ENCODE measurements around the gene TBX18. TPM values are rescaled to one million over a fixed set of nuclear protein-coding genes. Genes with fewer than 3 reads are reported as not detected.

TBX18 gene
- total RNA-seq (1 to 10 TPM; 1.7 to 9.1 (median 2.8) TPM), polyA plus RNA-seq (1 to 10 TPM; 2.3 to 5.0 TPM)
- long read RNA-seq, donor 1, partial matches to known transcripts: 0 of 1 reads
- long read RNA-seq, donor 1, other reads (novel, unspliced or antisense): 1 of 1 reads
- long read RNA-seq, donor 2, partial matches to known transcripts: 0 of 2 reads
- long read RNA-seq, donor 2, other reads (novel, unspliced or antisense): 2 of 2 reads
- long read RNA-seq, donor 3, partial matches to known transcripts: 0 of 2 reads
- long read RNA-seq, donor 3, other reads (novel, unspliced or antisense): 2 of 2 reads

- 1% methylated on average over 42 of the region's 42 CpGs for WGBS, 2 donors
- no peak for TF ChIP-seq CTCF (IDR thresholded peaks at IDR 0.05)
- H3K9me3 ChIP-seq: no peaks in the 10 kb centered on the region
- DNase-seq: peak; percentile 87 to 88
- H3K4me3 ChIP-seq: peak within 1 kb of the TSS; percentile 48 to 66 (median 58)
- H3K27me3 ChIP-seq: peaks cover 9 to 100% (median 95%) of the 10 kb centered on the region in 7 donors
- H3K4me1 ChIP-seq: peaks cover 0 to 15% (median 5%) of the 10 kb centered on the region in 9 donors
- peak; percentile 88 to 95 (median 92) for ATAC-seq
- intact Hi-C loops (cut with DNase I): loop anchor here in 4 of 10 donors (5.0 to 10.0 kb wide), 2 partner anchors 340 to 342 kb away; no protein-coding TSS in a partner anchor
- H3K27ac ChIP-seq: peak within 1 kb of the TSS; percentile 56 to 89 (median 86)
- no peaks in the 10 kb centered on the region for H3K36me3 ChIP-seq
These were observed at the start of gene TBX18 for GRCh38 chr6:84764332-84765049. TBX18 (minus strand) TSS chr6:84764598; CDS start chr6:84764181, 417 bp downstream.

- TF ChIP-seq CTCF (IDR thresholded peaks at IDR 0.05): no peak
- Histone ChIP-seq H3K9me3 (no peaks in the 10 kb centered on the region), H3K27me3 (no peaks in the 10 kb centered on the region), H3K27ac (no peak overlapping the region), H3K4me3 (no peak overlapping the region), H3K4me1 (no peaks in the 10 kb centered on the region), H3K36me3 (no peaks in the 10 kb centered on the region)
- intact Hi-C loops (cut with DNase I): no loop called here
- ATAC-seq (no peak), DNase-seq (no peak)
These were observed 47.0 kb upstream of the TBX18 start for GRCh38 chr6:84811351-84811750.

- no peaks in the 10 kb centered on the region for H3K36me3 ChIP-seq
- no peaks in the 10 kb centered on the region for H3K9me3 ChIP-seq
- 21 to 24% methylated on average over 4 of the region's 4 CpGs for WGBS, 2 donors
- TF ChIP-seq CTCF (IDR thresholded peaks at IDR 0.05): no peak
- H3K4me3 ChIP-seq: no peak overlapping the region
- no peak overlapping the region for H3K27ac ChIP-seq
- ATAC-seq (no peak), DNase-seq (no peak)
- no peaks in the 10 kb centered on the region for H3K27me3 ChIP-seq
- intact Hi-C loops (cut with DNase I): no loop called here
- H3K4me1 ChIP-seq: no peaks in the 10 kb centered on the region
These were observed 45.1 kb upstream of the TBX18 start for GRCh38 chr6:84809455-84809854.

- Histone ChIP-seq H3K36me3 (no peaks in the 10 kb centered on the region), H3K4me1 (no peaks in the 10 kb centered on the region), H3K27ac (no peak overlapping the region), H3K9me3 (no peaks in the 10 kb centered on the region), H3K27me3 (no peaks in the 10 kb centered on the region), H3K4me3 (no peak overlapping the region)
- TF ChIP-seq CTCF (IDR thresholded peaks at IDR 0.05): no peak
- intact Hi-C loops (cut with DNase I): no loop called here
- WGBS, 2 donors: 67 to 73% methylated on average over 6 of the region's 6 CpGs
- ATAC-seq: no peak
- DNase-seq: no peak
These were observed 44.2 kb upstream of the TBX18 start for GRCh38 chr6:84808491-84809061.

Measured in heart right ventricle (tissue), 16 donors.